Vagina (tissue), 2 donors: Measurements from ENCODE around the gene PPFIBP1. TPM values are rescaled to one million over a fixed set of nuclear protein-coding genes. Genes with fewer than 3 reads are reported as not detected.

Source experiments
- DNase-seq, 2 donors: peaks; one replicate each; pipeline ENCODE4 v3.0.0-alpha.2; 2017; ENCODE audit errors: extremely low spot score in 2 of 2
- H3K27ac ChIP-seq: fragments of 200-600 bp; sonication (generic); one replicate; pipeline ENCODE4 v1.5.1; 2019
- H3K27me3 ChIP-seq: fragments of 200-600 bp; sonication (generic); one replicate; pipeline ENCODE4 v1.5.1; 2019
- H3K36me3 ChIP-seq, 2 donors: fragments of 200-600 bp; sonication (generic); one replicate each; pipeline ENCODE4 v1.5.1; 2017 to 2019
- H3K4me1 ChIP-seq: fragments of 200-600 bp; sonication (generic); one replicate; pipeline ENCODE4 v1.5.1; 2019
- H3K4me3 ChIP-seq, 2 donors: fragments of 200-600 bp; sonication (generic); 1 replicate in 1 of 2; 2 replicates in 1 of 2; pipeline ENCODE4 v1.5.1; 2016 to 2019
- H3K9me3 ChIP-seq: fragments of 200-600 bp; sonication (generic); one replicate; pipeline ENCODE4 v1.5.1; 2019
- CTCF ChIP-seq, 3 experiments: fragments of 450-650 bp in 2 of 3; fragments of 200-600 bp in 1 of 3; sonication (generic) in 1 of 3; IDR thresholded peaks; one replicate each; pipeline ENCODE4 v1.5.1; 2017 to 2019; ENCODE audit warnings: antibody characterized with exemption in 3 of 3, mild to moderate bottlenecking in 2 of 3, moderate library complexity in 2 of 3
- POLR2A ChIP-seq, 2 donors: fragments of 450-650 bp; IDR thresholded peaks; one replicate each; pipeline ENCODE4 v1.6.1; 2017; ENCODE audit warnings: antibody characterized with exemption in 2 of 2, mild to moderate bottlenecking in 2 of 2, moderate library complexity in 2 of 2
- POLR2AphosphoS5 ChIP-seq, 2 donors: sonication (generic); formaldehyde crosslinking; IDR thresholded peaks; one replicate each; pipeline ENCODE4 v1.9.0; 2017; ENCODE audit warnings: antibody characterized with exemption in 2 of 2, mild to moderate bottlenecking in 2 of 2, low read depth in 1 of 2; ENCODE audit not compliant: insufficient read depth in 1 of 2
- intact Hi-C: fragments of 100-400 bp; cut with DNase I; formaldehyde crosslinking; loops from one replicate; pipeline ENCODE4 v1.15.1; 2023
- total RNA-seq: library from RNA; depleted of rRNA; stranded (reverse); fragments of >200 nt; gene quantifications from one replicate; pipeline ENCODE4 v1.2.3, GENCODE V29; 2016

Gene PPFIBP1
- total RNA-seq, 1 donor from 2014 or later = 101 TPM

GRCh38 chr12:27646149-27646548 lies 122.1 kb downstream of the PPFIBP1 start:
- intact Hi-C loops = no loop called here
- Histone ChIP-seq H3K27me3 (no peaks in the 10 kb centered on the region), H3K4me1 (peaks cover 10% of the 10 kb centered on the region), H3K9me3 (no peaks in the 10 kb centered on the region), H3K4me3 (no peak overlapping the region), H3K27ac (no peak overlapping the region), H3K36me3 (peaks cover 0 to 20% of the 10 kb centered on the region in 2 donors)
- DNase-seq = no peak
- TF ChIP-seq POLR2A (IDR thresholded peaks at IDR 0.05) = no peak
- TF ChIP-seq POLR2AphosphoS5 (IDR thresholded peaks at IDR 0.05; ENCODE audit: insufficient read depth in 1 of 2, low read depth in 1 of 2) = no peak
- TF ChIP-seq CTCF (IDR thresholded peaks at IDR 0.05) = no peak

- H3K36me3 ChIP-seq = peaks cover 0 to 20% of the 10 kb centered on the region in 2 donors
- H3K4me1 ChIP-seq = no peaks in the 10 kb centered on the region
- H3K4me3 ChIP-seq = no peak overlapping the region
- no peak for TF ChIP-seq CTCF (IDR thresholded peaks at IDR 0.05)
- TF ChIP-seq POLR2A (IDR thresholded peaks at IDR 0.05) = no peak
- DNase-seq = no peak
- no peak overlapping the region for H3K27ac ChIP-seq
- no peaks in the 10 kb centered on the region for H3K9me3 ChIP-seq
- no peaks in the 10 kb centered on the region for H3K27me3 ChIP-seq
- intact Hi-C loops = no loop called here
These were observed 126.0 kb downstream of the PPFIBP1 start for GRCh38 chr12:27650011-27650410.

- intact Hi-C loops = no loop called here
- Histone ChIP-seq H3K4me1 (no peaks in the 10 kb centered on the region), H3K27me3 (no peaks in the 10 kb centered on the region), H3K36me3 (peaks cover 0 to 13% of the 10 kb centered on the region in 2 donors), H3K4me3 (no peak overlapping the region), H3K9me3 (no peaks in the 10 kb centered on the region), H3K27ac (no peak overlapping the region)
- DNase-seq = no peak
- no peak for TF ChIP-seq CTCF (IDR thresholded peaks at IDR 0.05)
- no peak for TF ChIP-seq POLR2AphosphoS5 (IDR thresholded peaks at IDR 0.05; ENCODE audit: insufficient read depth in 1 of 2, low read depth in 1 of 2)
- no peak for TF ChIP-seq POLR2A (IDR thresholded peaks at IDR 0.05)
These were observed 127.2 kb downstream of the PPFIBP1 start for GRCh38 chr12:27651201-27651600.

- H3K36me3 ChIP-seq = peaks cover 0 to 19% of the 10 kb centered on the region in 2 donors
These were observed 128.3 kb downstream of the PPFIBP1 start for GRCh38 chr12:27652174-27652763.

More at GRCh38 chr12:27652174-27652763, 128.3 kb downstream of the PPFIBP1 start:
- H3K4me3 ChIP-seq = no peak overlapping the region
- no peak overlapping the region for H3K27ac ChIP-seq
- H3K27me3 ChIP-seq = no peaks in the 10 kb centered on the region
- peak in 1 of 2 donors; percentile 55 for TF ChIP-seq POLR2AphosphoS5 (IDR thresholded peaks at IDR 0.05; ENCODE audit: insufficient read depth in 1 of 2, low read depth in 1 of 2)
- no peak for TF ChIP-seq POLR2A (IDR thresholded peaks at IDR 0.05)
- peak; percentile 45 to 80 (median 60) for TF ChIP-seq CTCF (IDR thresholded peaks at IDR 0.05)
- no peaks in the 10 kb centered on the region for H3K9me3 ChIP-seq
- intact Hi-C loops = no loop called here
- no peak for DNase-seq
- no peaks in the 10 kb centered on the region for H3K4me1 ChIP-seq
